GM03348 (cell line): Measurements from ENCODE around the gene FILIP1L.
"Not testable (repeated sequence)": the region's sequence is repeated elsewhere in the genome, so short reads cannot be mapped to it uniquely, and the experiment has no call there.

Experiments used
- DNase-seq: peaks from one replicate; pipeline ENCODE4 v3.0.0; 2012; ENCODE audit warnings: low spot score

Gene FILIP1L

DNA sequence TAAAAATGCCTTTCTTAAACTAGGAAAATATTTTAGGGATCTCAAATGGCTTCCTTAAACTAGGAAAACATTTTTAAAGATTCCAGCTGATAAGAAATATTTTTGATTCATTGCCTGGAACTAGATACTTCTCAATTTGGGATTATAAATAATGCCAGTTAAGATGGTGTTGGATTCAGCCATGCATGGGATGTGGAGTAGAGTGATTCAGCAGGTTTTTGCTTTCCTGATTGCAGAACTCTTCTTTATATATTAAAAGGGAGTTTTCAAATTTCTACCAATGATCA lies 15.6 kb downstream of the FILIP1L start:
- no peak for DNase-seq

DNA sequence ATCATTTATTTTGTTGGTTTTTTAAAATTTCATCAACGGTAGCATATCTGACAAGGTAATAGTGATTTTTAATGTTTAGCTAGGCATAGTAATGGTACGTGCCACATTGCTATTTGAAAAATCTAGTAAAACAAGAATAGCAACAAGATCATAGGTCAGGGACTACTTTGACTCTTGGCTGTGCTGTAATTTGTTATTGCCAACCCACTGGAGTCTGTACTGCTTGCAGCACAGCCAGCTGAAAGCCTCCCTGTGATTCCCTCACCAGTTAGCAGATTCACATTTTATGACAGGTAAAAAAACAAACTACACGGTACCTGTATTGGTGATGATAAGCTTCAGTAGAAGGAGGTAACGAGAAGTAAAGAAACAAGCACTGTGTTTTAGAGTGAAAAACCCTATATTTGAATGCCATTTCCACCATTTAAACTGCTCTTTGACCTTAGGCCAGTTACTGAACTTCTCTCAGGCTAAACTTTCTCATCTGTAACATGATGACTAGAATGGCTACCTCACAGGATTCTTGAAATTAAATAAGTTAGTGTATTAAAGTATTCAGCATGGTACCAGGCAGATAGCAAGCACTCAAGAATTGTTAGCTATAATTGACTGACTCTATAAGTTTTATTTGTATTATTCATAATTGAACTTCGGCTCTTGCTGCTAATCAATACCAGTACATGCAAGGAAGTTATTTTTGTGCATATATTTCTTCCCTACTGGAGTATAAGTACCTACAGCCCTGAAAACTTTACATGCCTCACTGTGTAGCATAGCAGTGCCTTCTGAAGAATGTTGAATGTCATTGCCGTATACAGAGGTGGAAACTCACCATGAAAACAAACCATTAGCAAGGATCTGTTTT lies 16.1 kb downstream of the FILIP1L start:
- DNase-seq, result no peak

DNA sequence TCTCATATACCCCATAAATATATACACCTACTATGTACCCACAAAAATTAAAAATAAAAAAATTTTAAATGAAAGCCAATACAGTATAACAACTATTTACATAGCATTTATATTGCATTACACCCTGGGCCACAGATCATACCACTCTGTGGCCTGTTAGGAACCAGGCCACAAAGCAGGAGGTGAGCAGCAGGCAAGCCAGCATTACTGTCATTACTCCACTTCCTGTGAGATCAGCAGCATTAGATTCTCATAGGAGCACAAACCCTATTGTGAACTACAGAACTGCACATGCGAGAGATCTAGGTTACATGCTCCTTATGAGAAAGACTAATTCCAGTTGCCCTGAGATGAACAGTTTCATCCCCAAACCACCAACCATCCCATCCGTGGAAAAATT lies 17.4 kb downstream of the FILIP1L start:
- no peak for DNase-seq

DNA sequence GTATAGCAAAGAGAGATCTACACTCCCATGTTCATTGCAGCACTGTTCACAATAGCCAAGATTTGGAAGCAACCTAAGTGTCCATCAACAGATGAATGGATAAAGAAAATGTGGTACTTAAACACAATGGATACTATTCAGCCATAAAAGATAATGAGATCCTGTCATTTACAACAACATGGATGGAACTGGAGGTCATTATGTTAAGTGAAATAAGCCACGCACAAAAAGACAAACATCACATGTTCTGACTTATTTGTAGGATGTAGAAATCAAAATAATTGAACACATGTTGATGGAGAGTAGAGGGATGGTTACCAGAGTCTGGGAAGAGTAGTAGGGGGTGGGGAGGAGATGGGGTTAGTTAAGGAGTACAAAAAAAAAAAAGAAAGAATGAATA lies 18.0 kb downstream of the FILIP1L start:
- not testable (repeated sequence) for DNase-seq

DNA sequence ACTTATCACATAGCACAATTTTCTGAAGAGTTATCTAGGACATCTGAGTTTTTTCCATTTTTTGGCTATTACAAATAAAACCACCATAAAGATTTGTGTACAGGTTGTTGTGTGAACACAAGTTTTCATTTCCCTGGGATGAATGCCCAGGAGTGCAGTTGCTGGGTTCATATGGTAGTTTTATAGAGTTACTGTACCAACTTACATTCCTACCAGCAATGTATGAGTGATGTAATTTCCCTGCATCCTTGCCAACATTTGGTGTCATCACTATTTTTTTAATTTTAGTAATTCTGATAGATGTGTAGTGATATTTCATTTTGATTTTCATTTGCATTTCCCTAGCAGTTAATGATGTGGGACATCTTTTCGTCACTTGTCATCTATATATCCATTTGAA lies 20.5 kb downstream of the FILIP1L start:
- DNase-seq, result no peak

DNA sequence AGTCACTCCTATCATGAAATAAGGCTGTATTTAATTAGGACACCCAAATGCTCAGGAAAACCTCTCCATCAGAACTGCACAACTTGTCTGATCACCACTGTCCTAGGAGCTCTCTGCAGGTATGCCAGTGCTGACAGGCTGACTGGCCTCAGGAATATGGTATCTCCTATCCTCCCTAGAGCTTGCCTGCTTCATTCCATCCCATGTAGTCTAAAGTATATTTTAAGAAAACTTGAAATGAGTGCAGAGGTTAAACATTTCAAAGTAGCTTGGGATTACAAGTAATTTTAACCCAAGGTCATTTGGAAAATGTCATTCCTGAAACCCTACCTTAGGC lies 23.7 kb downstream of the FILIP1L start:
- DNase-seq, result no peak

DNA sequence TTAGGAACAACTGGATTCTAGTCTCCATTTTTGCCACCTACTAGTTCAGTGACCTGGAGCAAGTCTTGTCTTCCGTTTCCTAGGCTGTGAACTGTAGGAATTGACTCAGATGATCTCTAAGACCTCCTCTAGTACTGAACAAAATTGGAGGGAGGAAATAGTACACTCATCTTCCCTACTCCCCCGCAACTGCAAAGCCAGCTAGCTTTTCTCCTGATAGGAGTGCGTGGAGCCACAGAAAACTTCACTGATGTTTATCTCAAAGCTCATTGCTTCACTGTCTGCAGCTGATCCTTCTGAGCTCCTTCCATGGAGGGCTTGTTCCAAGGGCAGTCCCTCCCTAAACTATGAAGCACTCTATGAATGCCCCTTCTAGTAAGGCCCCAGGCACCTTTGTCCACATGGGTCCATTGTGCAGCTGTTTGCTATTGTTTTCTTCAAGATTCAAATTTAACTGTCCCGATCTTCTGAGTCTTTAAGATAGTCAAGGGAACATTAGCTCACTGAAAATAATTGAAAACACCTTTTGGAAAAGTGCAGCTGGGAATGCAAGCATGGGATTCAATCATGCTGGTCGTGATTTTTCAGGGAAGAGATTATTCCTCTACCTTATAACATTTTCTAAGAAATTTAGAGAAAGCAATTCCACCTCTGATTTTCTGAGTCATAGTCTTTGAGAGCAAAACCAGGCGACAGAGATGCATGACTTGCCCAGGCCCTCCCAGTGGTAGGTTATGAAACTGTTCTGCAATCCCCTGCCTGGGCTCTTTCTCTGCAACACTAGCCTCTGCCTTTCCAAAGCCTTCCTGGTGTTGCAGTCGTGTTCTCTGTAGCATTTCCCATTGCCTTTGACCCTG lies 24.3 kb downstream of the FILIP1L start:
- DNase-seq, result peak; percentile 64

DNA sequence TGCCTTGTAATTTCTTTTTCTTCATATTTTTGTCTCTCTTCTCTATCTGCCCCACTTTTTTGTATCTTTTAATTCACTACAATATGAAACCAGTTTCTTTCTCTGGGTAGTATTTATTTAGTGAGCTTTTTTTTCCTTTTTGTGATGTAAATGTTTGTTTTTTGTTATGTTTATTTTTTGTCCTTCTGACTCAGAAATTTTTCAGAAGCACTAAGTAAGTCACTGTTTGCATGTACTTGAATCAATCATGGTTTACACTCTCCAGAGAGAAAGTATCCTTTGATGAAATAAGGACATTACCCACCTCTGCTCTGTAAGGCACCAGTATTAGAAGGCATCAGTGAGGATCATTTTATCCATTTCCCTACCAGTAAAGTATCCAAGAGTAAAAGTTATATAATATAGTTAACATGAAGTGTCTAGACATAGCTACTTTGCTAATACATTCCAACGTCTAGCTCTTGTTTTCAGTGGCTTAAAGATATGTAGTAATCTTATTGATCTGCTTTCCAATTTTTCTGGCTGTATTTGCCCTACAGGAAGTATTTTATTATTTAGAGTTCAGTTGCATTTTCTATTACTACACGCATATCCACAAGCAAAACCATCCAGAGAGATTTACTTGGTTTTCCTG lies 25.4 kb downstream of the FILIP1L start:
- DNase-seq, result no peak

DNA sequence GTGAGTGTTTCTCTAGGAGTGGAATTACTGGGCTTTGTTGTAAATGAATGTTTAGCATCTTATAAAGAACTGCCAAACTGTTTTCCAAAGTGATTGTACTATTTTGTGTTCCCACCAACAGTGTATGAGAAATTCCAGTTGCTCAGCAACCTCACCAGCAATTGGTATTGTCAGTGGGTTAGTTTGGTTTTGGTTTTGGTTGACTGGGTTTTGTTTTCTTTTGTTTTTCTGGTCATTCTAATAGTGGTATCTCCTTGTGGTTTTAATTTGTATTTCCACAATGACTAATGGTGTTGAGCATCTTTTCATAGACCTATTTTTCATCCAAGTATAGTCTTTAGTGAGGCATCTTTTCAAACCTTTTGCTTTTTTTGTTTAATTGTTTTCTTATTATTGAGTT lies 27.1 kb downstream of the FILIP1L start:
- DNase-seq, result no peak

DNA sequence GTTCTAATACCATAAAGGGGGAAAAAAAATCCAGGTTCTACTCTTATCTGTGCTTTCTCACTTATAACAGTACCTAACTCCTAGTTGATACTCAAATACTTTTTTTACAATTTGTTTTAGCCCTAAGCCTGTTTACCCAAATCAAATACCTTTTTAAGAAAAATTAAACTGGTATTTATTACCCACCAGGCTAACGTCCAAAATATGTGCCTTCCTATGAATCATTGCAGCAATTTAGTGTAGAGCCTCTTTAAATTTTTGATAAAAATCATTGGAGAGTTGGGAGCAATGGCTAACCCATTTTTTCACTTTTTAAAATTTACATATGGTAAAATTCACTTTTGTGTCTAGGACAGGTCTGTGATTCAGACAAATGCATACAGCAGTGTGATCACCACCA lies 27.9 kb downstream of the FILIP1L start:
- DNase-seq, result no peak

DNA sequence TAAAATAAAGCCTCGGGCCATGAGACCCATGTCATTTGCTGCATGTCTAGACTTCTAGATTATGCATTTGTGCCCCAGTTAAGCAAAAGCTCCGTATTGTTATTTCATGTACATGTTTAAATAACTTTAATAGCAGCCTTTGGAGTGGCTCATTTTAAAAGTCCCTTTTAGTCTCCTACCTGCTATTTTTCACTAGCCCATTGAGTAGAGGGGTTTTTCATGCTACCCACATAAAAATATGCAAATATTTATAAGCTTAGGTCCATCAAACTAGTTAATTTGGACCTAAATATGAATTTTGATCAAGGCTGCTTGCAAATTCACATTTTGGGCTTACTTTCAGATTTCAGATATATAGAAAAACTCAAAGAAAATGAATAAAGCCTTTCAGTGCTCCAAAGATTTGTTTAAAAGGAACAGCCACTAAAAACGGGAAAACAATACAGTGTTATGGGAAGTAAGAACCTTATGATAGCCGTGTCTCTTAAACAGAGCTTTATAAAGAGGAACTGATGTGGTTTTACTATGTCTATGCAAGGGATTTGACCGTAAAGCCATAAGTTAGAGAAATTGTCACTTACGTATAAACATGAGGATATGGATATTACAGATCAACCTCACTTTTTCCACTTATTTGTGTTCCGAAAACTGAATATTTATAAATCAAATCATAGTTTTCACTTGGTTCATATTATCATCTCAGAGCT lies 30.0 kb downstream of the FILIP1L start:
- DNase-seq, result no peak

DNA sequence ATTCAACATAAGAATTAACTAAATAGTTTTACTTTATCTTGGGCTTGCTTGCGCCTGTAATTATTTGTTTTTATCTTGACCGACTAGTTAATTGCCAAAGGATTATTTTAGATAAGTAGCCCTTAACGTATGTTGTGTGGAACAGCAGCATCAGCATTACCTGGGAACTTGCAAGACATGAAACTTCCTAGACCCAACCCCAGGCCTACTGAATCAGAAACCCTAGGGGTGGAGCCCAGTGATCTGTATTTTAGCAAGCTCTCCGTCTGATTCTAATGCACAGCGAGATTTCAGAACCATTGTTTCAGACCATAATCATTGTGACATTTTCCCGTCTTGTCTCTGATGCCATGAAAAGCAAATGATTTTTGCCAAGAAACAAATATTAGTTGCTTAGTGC lies 31.1 kb downstream of the FILIP1L start:
- DNase-seq, result no peak

DNA sequence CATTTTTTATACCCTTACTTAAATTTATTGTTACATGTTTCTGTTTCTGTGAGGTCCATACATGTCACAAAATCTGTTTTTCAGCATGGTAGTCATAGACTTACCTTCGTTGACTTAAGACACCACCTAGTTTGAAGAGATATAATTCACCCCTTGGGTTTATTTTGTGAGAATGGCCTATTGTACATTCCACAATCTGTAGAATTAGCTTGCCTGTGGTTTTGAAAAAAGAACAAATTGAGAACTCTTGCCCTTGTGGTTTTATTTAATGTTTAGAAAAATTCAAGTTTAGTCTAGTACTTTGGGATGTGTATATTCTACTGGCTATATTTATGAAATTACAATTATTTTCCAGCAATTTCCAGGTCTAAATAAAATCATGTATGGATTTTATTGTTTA lies 31.6 kb downstream of the FILIP1L start:
- DNase-seq, result no peak

DNA sequence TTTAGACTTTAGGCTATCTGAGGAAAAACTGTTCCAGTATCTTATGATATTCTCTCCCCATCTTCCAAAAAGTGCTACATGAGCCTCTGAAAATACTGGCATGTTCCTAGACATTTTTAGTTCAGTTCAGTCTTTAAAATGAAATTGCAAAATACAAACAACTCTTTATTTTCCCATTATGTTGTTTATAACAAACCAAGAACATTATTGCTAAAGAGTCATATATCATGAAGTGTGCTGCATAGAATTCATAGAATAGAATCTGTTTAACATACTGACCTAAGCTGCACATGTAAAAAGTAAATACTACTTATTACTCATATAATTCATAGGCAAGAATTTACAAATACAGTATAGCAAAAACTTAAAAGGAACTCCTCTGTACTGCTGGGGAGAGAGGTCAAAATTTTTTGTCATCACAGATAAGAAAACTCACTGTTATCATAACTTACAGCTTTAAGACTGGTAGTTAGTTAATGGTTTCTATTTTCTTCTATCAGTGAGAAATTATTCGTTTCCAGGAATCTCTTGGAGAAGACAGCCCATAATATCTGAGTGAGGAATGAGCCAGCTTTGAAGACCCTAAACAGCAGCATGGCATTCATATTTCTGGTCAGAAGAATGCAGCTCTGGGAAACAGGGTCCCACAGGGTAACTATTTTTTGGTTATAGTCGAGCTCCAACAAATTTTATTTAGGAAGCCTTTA lies 32.2 kb downstream of the FILIP1L start:
- DNase-seq, result no peak

DNA sequence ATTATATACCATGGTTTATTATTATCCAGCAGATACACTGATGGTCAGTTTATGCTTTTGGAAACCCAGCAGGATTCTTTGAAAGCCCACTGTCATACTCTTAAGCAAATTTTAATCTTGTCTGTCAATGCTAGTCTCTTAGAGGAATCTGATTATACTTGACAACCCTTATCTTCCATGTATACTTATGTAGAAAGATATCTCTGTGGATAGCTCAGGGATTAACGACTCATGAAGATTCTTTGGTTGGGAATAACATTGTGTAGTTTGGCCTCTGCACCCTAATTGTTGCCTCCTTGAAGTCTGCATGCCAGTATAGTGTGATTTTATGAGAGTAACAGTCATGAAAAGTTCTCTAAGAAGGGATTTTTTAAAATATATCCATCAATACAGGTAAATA lies 33.0 kb downstream of the FILIP1L start:
- no peak for DNase-seq

DNA sequence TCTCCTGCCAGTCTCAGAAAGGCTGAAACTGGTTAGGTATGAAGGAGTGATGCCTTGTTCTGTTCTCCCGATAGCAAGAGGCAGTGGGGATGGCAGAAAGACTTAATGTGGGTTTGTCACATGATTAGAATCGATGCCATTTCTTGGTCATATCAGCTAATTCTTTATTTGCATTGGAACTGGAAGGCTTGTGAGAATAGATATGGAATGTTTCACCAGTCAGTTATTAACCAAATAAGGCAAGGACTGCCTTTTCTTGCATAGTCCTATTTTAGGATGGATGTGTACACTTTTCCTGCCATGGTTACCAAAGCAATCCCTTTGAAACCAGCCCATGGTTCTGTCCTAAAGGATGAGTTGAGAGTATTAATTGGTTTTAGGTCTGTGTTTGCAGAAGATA lies 33.7 kb downstream of the FILIP1L start:
- no peak for DNase-seq

DNA sequence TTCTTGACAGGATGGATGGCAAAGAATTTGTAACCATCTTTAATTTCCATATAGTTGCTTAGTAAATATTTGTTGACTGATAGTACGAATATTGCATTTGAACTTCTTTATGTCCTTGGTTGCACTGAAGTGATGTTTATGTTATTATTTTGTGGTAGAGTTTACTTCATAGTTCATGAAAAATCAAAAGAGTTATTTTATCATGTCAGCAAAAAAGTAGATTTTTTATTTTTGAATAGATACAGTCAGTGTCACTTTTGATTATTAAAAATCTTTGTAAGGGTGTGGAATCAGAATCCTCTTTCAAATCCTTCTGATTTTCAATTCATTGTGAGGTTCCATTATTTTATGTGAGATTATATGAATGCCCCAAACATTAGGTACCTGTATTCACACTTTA lies 35.0 kb downstream of the FILIP1L start:
- DNase-seq, result no peak

DNA sequence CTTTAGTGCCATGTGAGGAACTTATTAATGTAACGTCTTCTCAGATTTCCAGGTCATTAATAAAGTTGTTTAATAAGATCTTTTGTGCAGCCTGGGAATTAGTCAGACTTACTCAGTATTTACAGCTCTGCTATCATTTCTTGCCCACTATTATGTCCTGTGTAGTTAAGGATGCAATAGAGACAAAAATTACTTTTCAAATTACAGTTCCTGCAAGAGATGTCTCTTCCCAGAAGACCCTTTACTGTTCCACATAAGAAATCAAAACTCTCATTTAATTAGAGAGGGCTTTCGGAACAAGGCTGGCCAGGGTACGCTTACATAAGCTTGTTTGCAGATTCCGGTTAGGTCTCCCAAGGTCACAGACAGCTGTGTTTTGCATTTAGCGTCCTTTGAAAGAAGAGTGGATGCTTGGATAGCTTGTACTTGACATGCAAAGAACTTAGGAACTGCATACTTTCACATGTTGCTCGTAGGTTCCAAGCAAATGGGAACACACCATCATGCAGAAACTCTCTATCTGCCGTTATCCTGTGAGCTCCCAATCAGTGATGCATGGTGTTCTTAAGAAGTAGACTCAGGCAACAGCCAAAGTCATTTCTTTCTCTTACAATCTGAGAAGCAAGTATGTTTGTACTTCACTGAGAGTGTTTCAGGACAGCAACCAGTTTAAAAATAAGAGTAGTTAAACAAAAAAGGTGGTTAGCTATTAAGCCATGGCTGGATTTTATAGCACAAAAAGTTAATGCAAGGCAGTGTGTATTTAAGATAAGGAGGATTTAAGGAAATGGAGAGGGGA lies 37.4 kb downstream of the FILIP1L start:
- DNase-seq, result no peak

DNA sequence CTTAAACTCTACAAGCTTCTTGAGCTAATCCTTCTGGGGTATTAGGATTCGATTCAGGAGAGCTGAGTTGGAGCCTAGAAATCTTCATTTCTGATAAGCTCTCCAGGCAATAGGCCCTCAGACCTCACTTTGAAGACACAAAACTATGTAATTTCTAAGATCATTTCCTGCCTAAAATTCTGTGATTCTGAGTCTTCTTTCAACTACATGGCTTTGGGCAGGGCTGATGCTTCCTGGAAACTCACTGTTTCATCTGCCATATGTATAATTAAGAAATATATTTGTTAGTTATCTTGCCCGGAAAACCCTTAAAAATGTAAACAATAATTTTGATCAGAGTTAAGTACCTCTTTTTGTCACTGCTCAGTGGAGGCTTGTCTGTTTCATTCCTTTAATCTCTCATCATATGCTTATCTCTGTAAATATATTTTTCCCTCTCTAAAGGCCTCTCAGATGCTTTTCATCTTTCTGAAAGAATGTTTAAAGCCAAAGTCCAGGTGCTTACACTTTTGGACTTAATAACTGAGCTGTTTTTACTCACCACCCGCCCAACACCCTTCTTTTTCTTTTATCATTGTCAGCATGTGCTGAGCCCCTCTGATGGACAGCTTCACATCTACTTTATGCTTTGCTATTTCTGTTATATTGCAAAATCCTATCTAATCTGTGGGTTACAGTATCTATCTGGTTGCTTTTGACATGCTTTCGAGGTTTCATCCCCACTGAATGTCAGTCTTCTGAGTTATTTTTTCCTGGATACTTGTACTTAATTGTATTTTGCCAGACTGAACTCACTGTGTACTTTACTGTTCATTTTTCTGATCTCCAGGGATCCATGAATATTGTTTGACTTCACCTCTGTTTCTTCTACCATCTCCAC lies 38.2 kb downstream of the FILIP1L start:
- no peak for DNase-seq

DNA sequence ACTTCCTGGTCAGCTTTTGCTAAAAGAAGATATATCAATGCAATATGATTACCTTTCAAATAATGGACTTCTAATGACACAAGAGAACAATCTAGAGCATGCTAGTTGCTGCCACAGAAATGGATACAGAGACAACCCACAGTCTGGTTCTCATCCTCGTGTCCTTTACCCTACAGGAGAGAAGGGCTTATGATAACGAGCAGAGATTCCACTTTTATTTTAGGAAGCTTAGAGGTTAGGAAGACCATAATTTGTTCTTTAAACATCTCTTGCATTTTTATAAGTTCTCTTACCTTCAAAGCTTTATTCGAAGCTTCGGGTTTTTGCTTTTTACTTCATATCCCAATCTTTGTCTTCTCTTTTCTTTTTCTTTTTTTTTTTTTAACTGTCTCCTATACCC lies 39.1 kb downstream of the FILIP1L start:
- no peak for DNase-seq
